GM12801 (cell line): Measurements from ENCODE around the gene POLR1F.

Experiments
- TF ChIP-seq, protein P1 (sequence below): IDR thresholded peaks from one replicate; pipeline ENCODE4 v1.5.1; 2011; ENCODE audit warnings: control low read depth; ENCODE audit not compliant: insufficient read length; ENCODE audit errors: extremely low read depth

POLR1F gene

DNA sequence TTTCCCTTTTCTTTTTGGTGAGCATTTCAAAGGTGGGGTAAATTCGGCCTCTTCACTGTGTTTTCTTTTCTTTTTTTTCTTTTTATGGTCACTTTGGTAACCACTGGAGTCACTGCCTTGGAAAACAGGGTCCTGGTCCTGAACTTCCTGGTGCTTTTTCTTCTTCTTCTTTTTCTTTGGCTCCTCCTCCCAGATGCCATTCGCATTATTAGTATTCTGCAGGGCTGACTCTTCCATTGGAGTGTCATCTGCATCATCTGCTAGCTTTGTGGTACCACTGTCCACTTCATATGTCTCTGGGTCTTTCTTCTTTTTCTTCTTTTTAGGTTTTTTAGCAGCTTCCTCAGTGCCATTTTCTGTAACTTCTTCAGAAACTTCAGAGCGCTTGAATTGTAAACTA, 10.5 kb downstream of the POLR1F start:
- TF ChIP-seq, protein P1, sequence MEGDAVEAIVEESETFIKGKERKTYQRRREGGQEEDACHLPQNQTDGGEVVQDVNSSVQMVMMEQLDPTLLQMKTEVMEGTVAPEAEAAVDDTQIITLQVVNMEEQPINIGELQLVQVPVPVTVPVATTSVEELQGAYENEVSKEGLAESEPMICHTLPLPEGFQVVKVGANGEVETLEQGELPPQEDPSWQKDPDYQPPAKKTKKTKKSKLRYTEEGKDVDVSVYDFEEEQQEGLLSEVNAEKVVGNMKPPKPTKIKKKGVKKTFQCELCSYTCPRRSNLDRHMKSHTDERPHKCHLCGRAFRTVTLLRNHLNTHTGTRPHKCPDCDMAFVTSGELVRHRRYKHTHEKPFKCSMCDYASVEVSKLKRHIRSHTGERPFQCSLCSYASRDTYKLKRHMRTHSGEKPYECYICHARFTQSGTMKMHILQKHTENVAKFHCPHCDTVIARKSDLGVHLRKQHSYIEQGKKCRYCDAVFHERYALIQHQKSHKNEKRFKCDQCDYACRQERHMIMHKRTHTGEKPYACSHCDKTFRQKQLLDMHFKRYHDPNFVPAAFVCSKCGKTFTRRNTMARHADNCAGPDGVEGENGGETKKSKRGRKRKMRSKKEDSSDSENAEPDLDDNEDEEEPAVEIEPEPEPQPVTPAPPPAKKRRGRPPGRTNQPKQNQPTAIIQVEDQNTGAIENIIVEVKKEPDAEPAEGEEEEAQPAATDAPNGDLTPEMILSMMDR = no peak

DNA sequence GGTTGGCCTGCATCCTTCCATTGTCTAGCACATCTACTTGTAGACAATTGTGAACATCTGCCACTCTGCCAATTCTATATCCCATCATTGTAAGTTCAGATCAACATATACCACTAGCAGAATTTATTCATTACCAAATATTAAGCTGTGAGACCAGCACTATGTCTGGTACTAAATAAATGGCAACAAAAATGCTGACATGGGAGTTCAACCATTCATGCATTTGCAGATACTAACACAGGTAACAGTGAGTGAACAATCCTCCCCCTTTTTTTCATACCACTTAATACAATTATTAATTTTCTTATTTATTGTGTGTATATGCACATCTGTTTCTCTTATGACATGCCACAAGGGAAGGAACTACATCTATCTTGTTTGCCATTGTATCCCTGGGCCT, 11.9 kb downstream of the POLR1F start:
- TF ChIP-seq, protein P1 = no peak

DNA sequence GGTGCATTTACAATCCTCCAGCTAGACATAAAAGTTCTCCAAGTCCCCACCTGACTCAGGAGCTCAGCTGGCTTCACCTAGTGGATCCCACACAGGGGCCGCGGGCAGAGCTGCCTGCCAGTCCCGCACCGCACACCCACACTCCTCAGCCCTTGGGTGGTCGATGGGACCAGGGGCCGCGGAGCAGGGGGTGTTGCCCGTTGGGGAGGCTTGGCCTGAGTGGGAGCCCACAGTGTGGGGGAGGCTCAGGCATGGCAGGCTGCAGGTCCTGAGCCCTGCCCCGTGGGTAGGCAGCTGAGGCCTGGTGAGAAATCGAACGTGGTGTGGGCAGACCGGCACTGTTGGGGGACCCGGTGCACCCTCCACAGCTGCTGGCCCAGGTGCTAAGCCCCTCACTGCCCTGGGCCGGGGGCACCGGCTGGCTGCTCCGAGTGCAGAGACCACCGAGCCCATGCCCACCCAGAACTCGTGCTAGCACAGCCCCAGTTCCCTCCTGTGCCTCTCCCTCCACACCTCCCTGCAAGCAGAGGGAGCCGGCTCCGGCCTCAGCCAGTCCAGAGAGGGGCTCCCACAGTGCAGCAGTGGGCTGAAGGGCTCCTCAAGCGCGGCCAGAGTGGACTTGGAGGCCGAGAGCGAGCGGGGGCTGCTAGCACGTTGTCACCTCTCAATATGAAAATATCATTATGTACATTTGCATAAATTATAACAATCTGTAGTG, 16.6 kb downstream of the POLR1F start:
- TF ChIP-seq, protein P1 = no peak

DNA sequence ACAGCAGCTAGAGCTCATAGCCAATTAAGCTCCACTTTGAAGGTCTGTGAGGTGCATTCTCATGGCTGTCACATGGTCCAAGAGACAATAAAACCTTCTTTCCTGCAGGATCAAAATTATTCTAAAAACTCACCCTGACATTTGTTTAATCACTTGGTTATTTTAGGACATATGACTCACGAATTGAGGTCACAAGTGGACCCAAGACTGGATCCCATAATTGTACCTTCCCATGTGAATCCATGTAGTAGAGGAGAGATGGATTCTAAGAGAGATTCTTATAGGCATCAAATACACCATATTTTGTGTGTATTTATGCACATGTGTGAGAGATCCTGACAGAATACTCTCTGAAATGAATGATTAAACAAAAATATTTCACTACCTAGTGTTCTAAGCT, 18.1 kb downstream of the POLR1F start:
- TF ChIP-seq, protein P1 = no peak

DNA sequence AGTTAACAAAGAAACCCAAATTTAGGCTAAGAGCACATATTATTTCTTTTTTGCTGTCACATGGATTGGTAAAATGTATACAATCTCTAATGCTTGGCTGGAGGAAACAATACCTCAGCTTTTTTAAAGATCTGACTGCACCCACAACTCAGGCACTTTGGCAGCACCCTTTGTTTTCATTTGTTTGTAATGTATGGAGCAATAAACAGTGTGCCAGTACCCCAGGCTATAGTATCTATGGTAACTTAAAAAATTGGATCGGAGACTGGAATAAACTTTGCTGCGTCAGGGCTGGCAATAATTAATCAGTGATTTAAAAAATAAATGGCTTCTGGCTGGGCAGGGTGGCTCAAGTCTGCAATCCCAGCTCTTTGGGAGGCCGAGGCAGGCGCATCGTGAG, 27.2 kb downstream of the POLR1F start:
- TF ChIP-seq, protein P1 = no peak

DNA sequence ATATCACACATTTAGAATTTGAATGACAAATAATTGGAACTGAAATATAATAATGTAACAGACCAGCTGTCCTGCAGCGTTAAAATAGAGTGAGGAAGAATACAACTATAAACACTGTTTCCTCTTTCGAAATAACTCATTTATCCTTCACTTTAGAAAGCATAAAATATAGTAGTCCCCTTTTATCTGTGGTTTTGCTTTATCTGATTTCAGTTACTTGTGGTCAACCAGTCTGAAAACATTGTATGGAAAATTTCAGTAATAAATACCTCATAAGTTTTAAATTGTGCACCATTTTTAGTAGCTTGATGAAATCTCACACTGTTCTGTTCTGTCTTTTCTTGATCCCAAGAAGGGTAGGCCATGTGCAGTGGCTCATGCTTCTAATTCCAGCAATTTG, 31.7 kb downstream of the POLR1F start:
- TF ChIP-seq, protein P1 = no peak

DNA sequence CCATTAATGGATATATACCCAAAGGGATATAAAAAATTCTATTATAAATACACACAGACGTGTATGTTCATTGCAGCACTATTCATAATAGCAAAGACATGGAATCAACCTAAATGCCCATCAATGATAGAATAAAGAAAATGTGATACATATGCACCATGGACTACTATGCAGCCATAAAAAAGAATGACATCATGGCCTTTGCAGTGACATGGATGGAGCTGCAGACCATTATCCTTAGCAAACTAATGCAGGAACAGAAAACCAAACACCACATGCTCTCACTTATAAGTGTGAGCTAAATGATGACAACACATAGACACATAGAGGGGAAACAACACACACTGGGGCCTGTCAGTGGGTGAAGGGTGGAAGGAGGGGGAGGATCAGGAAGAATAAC, 33.0 kb downstream of the POLR1F start:
- TF ChIP-seq, protein P1 = no peak
